ENCODE data around the gene BARHL1. TPM values are rescaled to one million over a fixed set of nuclear protein-coding genes. Genes with fewer than 3 reads are reported as not detected.
A peak's percentile ranks its signal among the peaks of the same experiment; 100 is the strongest.

Gene BARHL1
- total RNA-seq, 2 experiments from 2014 or later, result not detected

GRCh38 chr9:132590318-132591182 is 8.1 kb downstream of the BARHL1 start:
- no peak overlapping the region for H3K4me3 Mint-ChIP-seq
- CTCF ChIA-PET, result interaction anchor here (1.3 kb wide), 1 partner anchor 14 kb away, joined by 3 read pairs; no protein-coding TSS in a partner anchor

GRCh38 chr9:132591244-132591643 is 8.8 kb downstream of the BARHL1 start:
- ATAC-seq, result no peak
- no peak overlapping the region for H3K27ac Mint-ChIP-seq
- DNase-seq, result no peak
- ChIA-PET POLR2A (no interaction called here), CTCF (interaction anchor here (1.3 kb wide), 1 partner anchor 15 kb away, joined by 3 read pairs; no protein-coding TSS in a partner anchor)
- H3K27me3 Mint-ChIP-seq (ENCODE audit: low read depth), result peaks cover 46% of the 10 kb centered on the region
- H3K4me3 Mint-ChIP-seq, result no peak overlapping the region
- peaks cover 2% of the 10 kb centered on the region for H3K4me1 Mint-ChIP-seq (ENCODE audit: low read depth)
- H3K9me3 Mint-ChIP-seq (ENCODE audit: insufficient read depth), result no peaks in the 10 kb centered on the region
- H3K36me3 Mint-ChIP-seq (ENCODE audit: low read depth), result peaks cover 2% of the 10 kb centered on the region

More at GRCh38 chr9:132590318-132591182, 8.1 kb downstream of the BARHL1 start:
- DNase-seq (no peak), ATAC-seq (no peak)
- POLR2A ChIA-PET, result no interaction called here
- Mint-ChIP-seq H3K4me1 (ENCODE audit: low read depth) (peaks cover 2% of the 10 kb centered on the region), H3K9me3 (ENCODE audit: insufficient read depth) (no peaks in the 10 kb centered on the region), H3K27ac (no peak overlapping the region), H3K36me3 (ENCODE audit: low read depth) (peaks cover 2% of the 10 kb centered on the region), H3K27me3 (ENCODE audit: low read depth) (peaks cover 53% of the 10 kb centered on the region)

- ChIA-PET CTCF (interaction anchor here (1.3 kb wide), 1 partner anchor 15 kb away, joined by 3 read pairs; no protein-coding TSS in a partner anchor), POLR2A (no interaction called here)
- Mint-ChIP-seq H3K27me3 (ENCODE audit: low read depth) (peaks cover 40% of the 10 kb centered on the region), H3K4me3 (no peak overlapping the region), H3K36me3 (ENCODE audit: low read depth) (peaks cover 2% of the 10 kb centered on the region), H3K27ac (no peak overlapping the region), H3K4me1 (ENCODE audit: low read depth) (peaks cover 2% of the 10 kb centered on the region), H3K9me3 (ENCODE audit: insufficient read depth) (no peaks in the 10 kb centered on the region)
- DNase-seq (no peak), ATAC-seq (no peak)
These were observed 9.4 kb downstream of the BARHL1 start for GRCh38 chr9:132591751-132592314.

GRCh38 chr9:132592451-132592850 is 10.0 kb downstream of the BARHL1 start:
- no peak overlapping the region for H3K27ac Mint-ChIP-seq
- ATAC-seq (no peak), DNase-seq (no peak)
- CTCF ChIA-PET, result no interaction called here
- POLR2A ChIA-PET, result no interaction called here
- peaks cover 2% of the 10 kb centered on the region for H3K36me3 Mint-ChIP-seq (ENCODE audit: low read depth)
- peaks cover 2% of the 10 kb centered on the region for H3K4me1 Mint-ChIP-seq (ENCODE audit: low read depth)
- H3K4me3 Mint-ChIP-seq, result no peak overlapping the region
- H3K9me3 Mint-ChIP-seq (ENCODE audit: insufficient read depth), result no peaks in the 10 kb centered on the region
- peaks cover 40% of the 10 kb centered on the region for H3K27me3 Mint-ChIP-seq (ENCODE audit: low read depth)

GRCh38 chr9:132594412-132594811 is 12.0 kb downstream of the BARHL1 start:
- Mint-ChIP-seq H3K27ac (no peak overlapping the region), H3K9me3 (ENCODE audit: insufficient read depth) (no peaks in the 10 kb centered on the region), H3K36me3 (ENCODE audit: low read depth) (peaks cover 2% of the 10 kb centered on the region), H3K4me1 (ENCODE audit: low read depth) (peaks cover 2% of the 10 kb centered on the region), H3K4me3 (no peak overlapping the region), H3K27me3 (ENCODE audit: low read depth) (peaks cover 27% of the 10 kb centered on the region)
- DNase-seq, result no peak
- ATAC-seq, result no peak
- ChIA-PET POLR2A (no interaction called here), CTCF (no interaction called here)

GRCh38 chr9:132595319-132595718 is 12.9 kb downstream of the BARHL1 start:
- no peak overlapping the region for H3K27ac Mint-ChIP-seq
- H3K27me3 Mint-ChIP-seq (ENCODE audit: low read depth), result peaks cover 21% of the 10 kb centered on the region
- H3K36me3 Mint-ChIP-seq (ENCODE audit: low read depth), result peaks cover 2% of the 10 kb centered on the region
- H3K4me3 Mint-ChIP-seq, result no peak overlapping the region
- ChIA-PET POLR2A (no interaction called here), CTCF (interaction anchor here (1.3 kb wide), 1 partner anchor 21 kb away, joined by 3 read pairs; no protein-coding TSS in a partner anchor)
- DNase-seq, result no peak
- no peaks in the 10 kb centered on the region for H3K9me3 Mint-ChIP-seq (ENCODE audit: insufficient read depth)
- ATAC-seq, result no peak
- peaks cover 2% of the 10 kb centered on the region for H3K4me1 Mint-ChIP-seq (ENCODE audit: low read depth)

- ChIA-PET POLR2A (no interaction called here), CTCF (interaction anchor here (1.3 kb wide), 1 partner anchor 22 kb away, joined by 3 read pairs; no protein-coding TSS in a partner anchor)
- H3K27me3 Mint-ChIP-seq (ENCODE audit: low read depth), result peaks cover 15% of the 10 kb centered on the region
- no peaks in the 10 kb centered on the region for H3K9me3 Mint-ChIP-seq (ENCODE audit: insufficient read depth)
- peaks cover 2% of the 10 kb centered on the region for H3K36me3 Mint-ChIP-seq (ENCODE audit: low read depth)
- H3K4me3 Mint-ChIP-seq, result no peak overlapping the region
- ATAC-seq (no peak), DNase-seq (no peak)
- no peak overlapping the region for H3K27ac Mint-ChIP-seq
- peaks cover under 1% of the 10 kb centered on the region for H3K4me1 Mint-ChIP-seq (ENCODE audit: low read depth)
These were observed 13.8 kb downstream of the BARHL1 start for GRCh38 chr9:132596200-132596599.

- no peaks in the 10 kb centered on the region for H3K9me3 Mint-ChIP-seq (ENCODE audit: insufficient read depth)
- no peak for DNase-seq
- ATAC-seq, result no peak
- ChIA-PET CTCF (no interaction called here), POLR2A (no interaction called here)
- no peak overlapping the region for H3K4me3 Mint-ChIP-seq
- no peak overlapping the region for H3K27ac Mint-ChIP-seq
- no peaks in the 10 kb centered on the region for H3K4me1 Mint-ChIP-seq (ENCODE audit: low read depth)
- H3K36me3 Mint-ChIP-seq (ENCODE audit: low read depth), result peaks cover 2% of the 10 kb centered on the region
- peaks cover 5% of the 10 kb centered on the region for H3K27me3 Mint-ChIP-seq (ENCODE audit: low read depth)
These were observed 14.8 kb downstream of the BARHL1 start for GRCh38 chr9:132597073-132597775.

- ATAC-seq (no peak), DNase-seq (no peak)
- Mint-ChIP-seq H3K36me3 (ENCODE audit: low read depth) (peaks cover 5% of the 10 kb centered on the region), H3K4me1 (ENCODE audit: low read depth) (peaks cover 5% of the 10 kb centered on the region), H3K9me3 (ENCODE audit: insufficient read depth) (no peaks in the 10 kb centered on the region), H3K4me3 (no peak overlapping the region), H3K27ac (no peak overlapping the region), H3K27me3 (ENCODE audit: low read depth) (no peaks in the 10 kb centered on the region)
- CTCF ChIA-PET, result no interaction called here
- POLR2A ChIA-PET, result interaction anchor here (1.1 kb wide), 1 partner anchor 22 kb away, joined by 3 read pairs; no protein-coding TSS in a partner anchor
These were observed 18.0 kb downstream of the BARHL1 start for GRCh38 chr9:132600326-132600984.

- H3K27ac Mint-ChIP-seq, result no peak overlapping the region
- POLR2A ChIA-PET, result no interaction called here
- peaks cover 8% of the 10 kb centered on the region for H3K36me3 Mint-ChIP-seq (ENCODE audit: low read depth)
- H3K4me1 Mint-ChIP-seq (ENCODE audit: low read depth), result peaks cover 5% of the 10 kb centered on the region
- DNase-seq (no peak), ATAC-seq (no peak)
- CTCF ChIA-PET, result interaction anchor here (1.0 kb wide), 1 partner anchor 28 kb away, joined by 3 read pairs; no protein-coding TSS in a partner anchor
- no peak overlapping the region for H3K4me3 Mint-ChIP-seq
- no peaks in the 10 kb centered on the region for H3K9me3 Mint-ChIP-seq (ENCODE audit: insufficient read depth)
- no peaks in the 10 kb centered on the region for H3K27me3 Mint-ChIP-seq (ENCODE audit: low read depth)
These were observed 19.8 kb downstream of the BARHL1 start for GRCh38 chr9:132602207-132602606.

GRCh38 chr9:132605387-132605786 is 23.0 kb downstream of the BARHL1 start:
- Mint-ChIP-seq H3K27me3 (ENCODE audit: low read depth) (no peaks in the 10 kb centered on the region), H3K9me3 (ENCODE audit: insufficient read depth) (no peaks in the 10 kb centered on the region), H3K36me3 (ENCODE audit: low read depth) (peaks cover 20% of the 10 kb centered on the region), H3K27ac (peak overlapping the region; percentile 24), H3K4me3 (no peak overlapping the region), H3K4me1 (ENCODE audit: low read depth) (peaks cover 5% of the 10 kb centered on the region)
- ChIA-PET POLR2A (no interaction called here), CTCF (no interaction called here)
- ATAC-seq (no peak), DNase-seq (no peak)
